GM23338 (cell line): ENCODE measurements around the gene C6orf89. TPM values are rescaled to one million over a fixed set of nuclear protein-coding genes. Genes with fewer than 3 reads are reported as not detected.
A peak's percentile ranks its signal among the peaks of the same experiment; 100 is the strongest.
"Not testable (repeated sequence)": the region's sequence is repeated elsewhere in the genome, so short reads cannot be mapped to it uniquely, and the experiment has no call there.

Experiments used
- ATAC-seq: fragments of 200-7000 bp; cut with Tn5 transposase; 3 replicates; pipeline ENCODE4 v1.9.1; 2020
- DNase-seq: peaks from one replicate; pipeline ENCODE4 v3.0.0-alpha.2; 2015; ENCODE audit warnings: low spot score
- H2AFZ ChIP-seq: fragments of 200-600 bp; sonication (generic); 2 replicates; pipeline ENCODE4 v1.8.0; 2016; ENCODE audit warnings: antibody characterized with exemption, mild to moderate bottlenecking, moderate library complexity
- H3F3A ChIP-seq: fragments of 200-600 bp; sonication (generic); replicated peaks from 2 replicates; pipeline ENCODE4 v1.8.0; 2017; ENCODE audit warnings: antibody characterized with exemption, mixed run types, low read depth
- H3K27ac ChIP-seq: fragments of 200-600 bp; sonication (generic); 2 replicates; pipeline ENCODE4 v1.6.1; 2016; ENCODE audit warnings: low read depth
- H3K27me3 ChIP-seq: fragments of 200-600 bp; sonication (generic); 2 replicates; pipeline ENCODE4 v1.8.0; 2016; ENCODE audit warnings: mild to moderate bottlenecking, mixed run types, moderate library complexity; ENCODE audit not compliant: insufficient read depth
- H3K36me3 ChIP-seq: fragments of 200-600 bp; sonication (generic); 2 replicates; pipeline ENCODE4 v1.8.0; 2016; ENCODE audit warnings: mild to moderate bottlenecking; ENCODE audit not compliant: insufficient read depth
- H3K4me1 ChIP-seq: fragments of 200-600 bp; sonication (generic); 2 replicates; pipeline ENCODE4 v1.8.0; 2016; ENCODE audit warnings: mild to moderate bottlenecking, moderate library complexity; ENCODE audit not compliant: insufficient read depth
- H3K4me2 ChIP-seq: fragments of 200-600 bp; sonication (generic); 2 replicates; pipeline ENCODE4 v1.7.1; 2017; ENCODE audit warnings: mixed run types
- H3K4me3 ChIP-seq: fragments of 200-600 bp; sonication (generic); 2 replicates; pipeline ENCODE4 v1.6.1; 2016; ENCODE audit warnings: mixed run types
- H3K79me2 ChIP-seq: fragments of 200-600 bp; sonication (generic); replicated peaks from 2 replicates; pipeline ENCODE4 v1.8.0; 2017; ENCODE audit warnings: mild to moderate bottlenecking; ENCODE audit not compliant: insufficient read depth
- H3K9me2 ChIP-seq: fragments of 200-600 bp; sonication (generic); 2 replicates; pipeline ENCODE4 v1.8.0; 2017; ENCODE audit not compliant: insufficient read depth
- H4K20me1 ChIP-seq: fragments of 200-600 bp; sonication (generic); replicated peaks from 2 replicates; pipeline ENCODE4 v1.8.0; 2017; ENCODE audit warnings: mild to moderate bottlenecking; ENCODE audit not compliant: insufficient read depth
- H3K27ac Mint-ChIP-seq: 2 replicates; pipeline ENCODE4 v1.8.0; 2020; ENCODE audit warnings: inconsistent platforms, mild to moderate bottlenecking, moderate library complexity, mixed read lengths
- H3K27me3 Mint-ChIP-seq: 3 replicates; pipeline ENCODE4 v1.8.0; 2022; ENCODE audit warnings: low read depth, mild to moderate bottlenecking, moderate library complexity, mixed read lengths, inconsistent platforms; ENCODE audit not compliant: insufficient read depth, poor library complexity
- H3K36me3 Mint-ChIP-seq: 3 replicates; pipeline ENCODE4 v1.8.0; 2021; ENCODE audit warnings: low read depth, mild to moderate bottlenecking, inconsistent platforms, moderate library complexity, mixed read lengths
- H3K4me1 Mint-ChIP-seq: 3 replicates; pipeline ENCODE4 v1.8.0; 2020; ENCODE audit warnings: mild to moderate bottlenecking, inconsistent platforms, mixed read lengths
- H3K4me3 Mint-ChIP-seq: 3 replicates; pipeline ENCODE4 v1.8.0; 2021; ENCODE audit warnings: moderate library complexity, mild to moderate bottlenecking, inconsistent platforms, mixed read lengths
- H3K9me3 Mint-ChIP-seq: 3 replicates; pipeline ENCODE4 v1.8.0; 2020; ENCODE audit warnings: moderate library complexity, mild to moderate bottlenecking, inconsistent platforms, mixed read lengths
- ETS1 ChIP-seq: IDR thresholded peaks from 2 replicates; pipeline ENCODE4 v1.6.1; 2016; ENCODE audit warnings: antibody characterized with exemption
- JUNB ChIP-seq: IDR thresholded peaks from one replicate; pipeline ENCODE4 v1.6.1; 2016; ENCODE audit warnings: antibody characterized with exemption; ENCODE audit not compliant: unreplicated experiment
- NANOG ChIP-seq: IDR thresholded peaks from 2 replicates; pipeline ENCODE4 v1.6.1; 2016; ENCODE audit warnings: antibody characterized with exemption, borderline replicate concordance
- POLR2AphosphoS5 ChIP-seq: IDR thresholded peaks from 2 replicates; pipeline ENCODE4 v1.6.1; 2016; ENCODE audit warnings: antibody characterized with exemption, low read depth
- STAT1 ChIP-seq: IDR thresholded peaks from one replicate; pipeline ENCODE4 v1.6.1; 2016; ENCODE audit warnings: antibody characterized with exemption; ENCODE audit not compliant: unreplicated experiment
- ZNF114 ChIP-seq: fragments of 250-450 bp; sonication (Bioruptor Pico); IDR thresholded peaks from 2 replicates; pipeline ENCODE4 v1.5.0; 2020; ENCODE audit warnings: mild to moderate bottlenecking, moderate library complexity
- ZNF331 ChIP-seq: fragments of 250-450 bp; sonication (Bioruptor Pico); IDR thresholded peaks from 2 replicates; pipeline ENCODE4 v1.5.0; 2020; ENCODE audit warnings: low read depth, mild to moderate bottlenecking, moderate library complexity
- ZNF462 ChIP-seq: fragments of 250-450 bp; sonication (Bioruptor Pico); IDR thresholded peaks from 2 replicates; pipeline ENCODE4 v1.5.0; 2020; ENCODE audit warnings: mild to moderate bottlenecking, moderate library complexity
- polyA plus RNA-seq: library from polyadenylated mRNA; unstranded; fragments of >200 nt; fragmentation: Nextera tagmentation; extraction: Ambion mirVana; gene quantifications from 2 replicates; pipeline ENCODE4 v1.2.1, GENCODE V29; 2016
- total RNA-seq: library from RNA; depleted of rRNA; stranded (reverse); fragments of >200 nt; shearing (Covaris generic); gene quantifications from 2 replicates; pipeline ENCODE4 v1.2.3, GENCODE V29; 2014
- TF ChIP-seq, protein P1 (sequence below), 2 experiments: fragments of 200-600 bp in 1 of 2; sonication (generic) in 1 of 2; conservative IDR thresholded peaks; 2 replicates each; pipeline versions ENCODE4 v1.5.1 to v1.6.1; 2016 to 2017; ENCODE audit warnings: antibody characterized with exemption in 2 of 2, low read depth in 2 of 2, mild to moderate bottlenecking in 2 of 2, moderate library complexity in 1 of 2

The C6orf89 gene
- total and polyA plus RNA-seq, 2 experiments from 2014 or later: 3.7 to 7.9 TPM

DNA sequence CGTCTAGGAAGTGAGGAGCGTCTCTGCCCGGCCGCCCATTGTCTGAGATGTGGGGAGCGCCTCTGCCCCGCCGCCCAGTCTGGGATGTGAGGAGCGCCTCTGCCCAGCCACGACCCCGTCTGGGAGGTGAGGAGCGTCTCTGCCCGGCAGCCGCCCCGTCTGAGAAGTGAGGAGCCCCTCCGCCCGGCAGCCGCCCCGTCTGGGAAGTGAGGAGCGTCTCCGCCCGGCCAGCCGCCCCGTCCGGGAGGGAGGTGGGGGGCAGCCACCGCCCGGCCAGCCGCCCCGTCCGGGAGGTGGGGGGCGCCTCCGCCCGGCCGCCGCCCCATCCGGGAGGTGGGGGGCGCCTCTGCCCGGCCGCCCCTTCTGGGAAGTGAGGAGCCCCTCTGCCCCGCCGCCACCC, 55.8 kb downstream of the C6orf89 start:
- not testable (repeated sequence) for H3K36me3 ChIP-seq, H3K27me3 ChIP-seq, DNase-seq, H4K20me1 ChIP-seq, H3F3A ChIP-seq, H3K4me1 Mint-ChIP-seq, H3K27ac ChIP-seq, H3K4me3 Mint-ChIP-seq, H3K4me3 ChIP-seq, H3K4me1 ChIP-seq, H3K9me2 ChIP-seq, H3K36me3 Mint-ChIP-seq, H3K9me3 Mint-ChIP-seq, H3K27ac Mint-ChIP-seq, ATAC-seq, H2AFZ ChIP-seq, H3K79me2 ChIP-seq, H3K4me2 ChIP-seq
- H3K27me3 Mint-ChIP-seq: peaks cover 11% of the 10 kb centered on the region

- H3K27ac Mint-ChIP-seq, H3K4me3 Mint-ChIP-seq, H2AFZ ChIP-seq, H3K36me3 Mint-ChIP-seq, H3K27ac ChIP-seq, H3F3A ChIP-seq, H4K20me1 ChIP-seq, H3K4me2 ChIP-seq, H3K9me3 Mint-ChIP-seq, DNase-seq, H3K4me1 Mint-ChIP-seq, H3K9me2 ChIP-seq, H3K4me3 ChIP-seq, H3K27me3 ChIP-seq, H3K79me2 ChIP-seq, H3K4me1 ChIP-seq, H3K36me3 ChIP-seq, ATAC-seq: not testable (repeated sequence)
- peaks cover 11% of the 10 kb centered on the region for H3K27me3 Mint-ChIP-seq
Measured at GRCh38 chr6:36942329-36942728, 56.6 kb downstream of the C6orf89 start.

- H3K79me2 ChIP-seq: no peaks in the 10 kb centered on the region
- ATAC-seq (no peak), DNase-seq (no peak)
- H2AFZ ChIP-seq: peak overlapping the region; percentile 47; the same call in 1 of the 2 replicates
- peaks cover 20% of the 10 kb centered on the region for H3K4me1 ChIP-seq
- Mint-ChIP-seq H3K4me1 (peaks cover 13% of the 10 kb centered on the region), H3K27ac (no peak overlapping the region), H3K27me3 (peaks cover 5% of the 10 kb centered on the region), H3K4me3 (no peak overlapping the region), H3K36me3 (peaks cover 4% of the 10 kb centered on the region; the same call in 2 of the 3 replicates), H3K9me3 (peaks cover 10% of the 10 kb centered on the region)
- no peaks in the 10 kb centered on the region for H3K36me3 ChIP-seq
- no peaks in the 10 kb centered on the region for H3F3A ChIP-seq
- H3K27ac ChIP-seq: no peak overlapping the region
- no peaks in the 10 kb centered on the region for H3K9me2 ChIP-seq
- no peaks in the 10 kb centered on the region for H3K27me3 ChIP-seq
- H3K4me3 ChIP-seq: no peak overlapping the region
- no peak overlapping the region for H3K4me2 ChIP-seq
- H4K20me1 ChIP-seq: no peaks in the 10 kb centered on the region
- no peak for TF ChIP-seq ZNF331 (CRISPR knock-in tag)
- no peak for TF ChIP-seq POLR2AphosphoS5
- no peak for TF ChIP-seq ZNF114
- TF ChIP-seq NANOG: no peak
- TF ChIP-seq, protein P1, sequence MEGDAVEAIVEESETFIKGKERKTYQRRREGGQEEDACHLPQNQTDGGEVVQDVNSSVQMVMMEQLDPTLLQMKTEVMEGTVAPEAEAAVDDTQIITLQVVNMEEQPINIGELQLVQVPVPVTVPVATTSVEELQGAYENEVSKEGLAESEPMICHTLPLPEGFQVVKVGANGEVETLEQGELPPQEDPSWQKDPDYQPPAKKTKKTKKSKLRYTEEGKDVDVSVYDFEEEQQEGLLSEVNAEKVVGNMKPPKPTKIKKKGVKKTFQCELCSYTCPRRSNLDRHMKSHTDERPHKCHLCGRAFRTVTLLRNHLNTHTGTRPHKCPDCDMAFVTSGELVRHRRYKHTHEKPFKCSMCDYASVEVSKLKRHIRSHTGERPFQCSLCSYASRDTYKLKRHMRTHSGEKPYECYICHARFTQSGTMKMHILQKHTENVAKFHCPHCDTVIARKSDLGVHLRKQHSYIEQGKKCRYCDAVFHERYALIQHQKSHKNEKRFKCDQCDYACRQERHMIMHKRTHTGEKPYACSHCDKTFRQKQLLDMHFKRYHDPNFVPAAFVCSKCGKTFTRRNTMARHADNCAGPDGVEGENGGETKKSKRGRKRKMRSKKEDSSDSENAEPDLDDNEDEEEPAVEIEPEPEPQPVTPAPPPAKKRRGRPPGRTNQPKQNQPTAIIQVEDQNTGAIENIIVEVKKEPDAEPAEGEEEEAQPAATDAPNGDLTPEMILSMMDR (conservative IDR thresholded peaks at IDR 0.05; ENCODE audit: low read depth in 2 of 2): no peak
- TF ChIP-seq ZNF462 (CRISPR knock-in tag): no peak
- no peak for TF ChIP-seq JUNB
- no peak for TF ChIP-seq STAT1
- no peak for TF ChIP-seq ETS1
Measured at GRCh38 chr6:36944650-36945049, 58.9 kb downstream of the C6orf89 start.
